Smooth muscle cell (in vitro differentiated cells): ENCODE data around the gene ACTRT3. TPM values are rescaled to one million over a fixed set of nuclear protein-coding genes. Genes with fewer than 3 reads are reported as not detected.

Source experiments
- DNase-seq: peaks from one replicate; lab custom pipeline; 2025; ENCODE audit not compliant: unreplicated experiment; lab: John Stamatoyannopoulos, UW
- H2AFZ ChIP-seq: fragments of 200-600 bp; sonication (generic); 2 replicates; pipeline ENCODE4 v1.6.0; 2016; ENCODE audit warnings: antibody characterized with exemption, low read depth, mild to moderate bottlenecking
- H3F3A ChIP-seq: fragments of 200-600 bp; sonication (generic); 2 replicates; pipeline ENCODE4 v1.6.0; 2017; ENCODE audit warnings: antibody characterized with exemption, low read depth
- H3K27ac ChIP-seq: fragments of 200-600 bp; sonication (generic); 2 replicates; pipeline ENCODE4 v1.5.1; 2016; ENCODE audit warnings: low read depth, mild to moderate bottlenecking
- H3K27me3 ChIP-seq: fragments of 200-600 bp; sonication (generic); 2 replicates; pipeline ENCODE4 v1.6.1; 2016; ENCODE audit warnings: low read depth, mild to moderate bottlenecking
- H3K36me3 ChIP-seq: fragments of 200-600 bp; sonication (generic); 2 replicates; pipeline ENCODE4 v1.5.1; 2016; ENCODE audit warnings: low read depth
- H3K4me1 ChIP-seq: fragments of 200-600 bp; sonication (generic); 2 replicates; pipeline ENCODE4 v1.5.1; 2016; ENCODE audit warnings: low read depth
- H3K4me2 ChIP-seq: fragments of 200-600 bp; sonication (generic); 2 replicates; pipeline ENCODE4 v1.6.0; 2016; ENCODE audit warnings: mild to moderate bottlenecking
- H3K4me3 ChIP-seq: fragments of 200-600 bp; sonication (generic); 2 replicates; pipeline ENCODE4 v1.5.1; 2016; ENCODE audit warnings: mild to moderate bottlenecking
- H3K79me2 ChIP-seq: fragments of 200-600 bp; sonication (generic); 2 replicates; pipeline ENCODE4 v1.6.0; 2016; ENCODE audit warnings: low read depth, mild to moderate bottlenecking
- H3K9ac ChIP-seq: fragments of 200-600 bp; sonication (generic); 2 replicates; pipeline ENCODE4 v1.6.0; 2016; ENCODE audit warnings: low read depth
- H3K9me3 ChIP-seq: fragments of 200-600 bp; sonication (generic); replicated peaks from 2 replicates; pipeline ENCODE4 v1.5.1; 2016; ENCODE audit warnings: low read depth
- H4K20me1 ChIP-seq: fragments of 200-600 bp; sonication (generic); 2 replicates; pipeline ENCODE4 v1.6.0; 2016; ENCODE audit warnings: low read depth
- CTCF ChIP-seq: fragments of 200-600 bp; sonication (generic); IDR thresholded peaks from 2 replicates; pipeline ENCODE4 v1.5.1; 2017; ENCODE audit warnings: borderline replicate concordance, mild to moderate bottlenecking, antibody characterized with exemption; ENCODE audit not compliant: insufficient read depth, poor library complexity, severe bottlenecking
- WGBS: methylation state at CpG from one replicate; pipeline ENCODE4 v1.1.7; 2016; ENCODE audit warnings: low lambda C conversion rate; 5-methylcytosine and 5-hydroxymethylcytosine counted together
- polyA plus RNA-seq: library from polyadenylated mRNA; unstranded; fragments of >200 nt; fragmentation: Nextera tagmentation; extraction: Ambion mirVana; gene quantifications from 2 replicates; pipeline ENCODE4 v1.2.1, GENCODE V29; 2016
- total RNA-seq: library from RNA; depleted of rRNA; stranded (reverse); fragments of >200 nt; gene quantifications from 2 replicates; pipeline ENCODE4 v1.2.3, GENCODE V29; 2014

The ACTRT3 gene
- total and polyA plus RNA-seq, 2 experiments from 2014 or later = 1.3 to 1.7 TPM

- H3K27ac ChIP-seq = peak overlapping the region; percentile 51
- peak overlapping the region; percentile 61 for H3K4me3 ChIP-seq
- H3F3A ChIP-seq = no peaks in the 10 kb centered on the region
- DNase-seq = no peak
- 23% methylated on average over 28 of the region's 29 CpGs for WGBS
- H2AFZ ChIP-seq = peak overlapping the region; percentile 81
- H3K27me3 ChIP-seq = no peaks in the 10 kb centered on the region
- no peaks in the 10 kb centered on the region for H3K36me3 ChIP-seq
- peak overlapping the region; percentile 58 for H3K9ac ChIP-seq
- TF ChIP-seq CTCF = no peak
- H3K4me1 ChIP-seq = peaks cover 6% of the 10 kb centered on the region
- H3K4me2 ChIP-seq = peak overlapping the region; percentile 85
- H3K79me2 ChIP-seq = no peaks in the 10 kb centered on the region
- no peaks in the 10 kb centered on the region for H4K20me1 ChIP-seq
- H3K9me3 ChIP-seq = peaks cover 11% of the 10 kb centered on the region
These were observed 42.4 kb upstream of the ACTRT3 start for GRCh38 chr3:169811631-169812331.

GRCh38 chr3:169809230-169809795 lies 40.0 kb upstream of the ACTRT3 start:
- H3K79me2 ChIP-seq = no peaks in the 10 kb centered on the region
- H3K9ac ChIP-seq = no peak overlapping the region
- H4K20me1 ChIP-seq = no peaks in the 10 kb centered on the region
- H3K27ac ChIP-seq = no peak overlapping the region
- 83% methylated on average over 2 of the region's 2 CpGs for WGBS
- no peaks in the 10 kb centered on the region for H3K9me3 ChIP-seq
- TF ChIP-seq CTCF = no peak
- H3K4me1 ChIP-seq = peaks cover 6% of the 10 kb centered on the region
- no peak overlapping the region for H2AFZ ChIP-seq
- H3K27me3 ChIP-seq = no peaks in the 10 kb centered on the region
- H3K4me3 ChIP-seq = no peak overlapping the region
- H3K36me3 ChIP-seq = no peaks in the 10 kb centered on the region
- H3F3A ChIP-seq = no peaks in the 10 kb centered on the region
- no peak for DNase-seq
- H3K4me2 ChIP-seq = no peak overlapping the region

- no peak overlapping the region for H2AFZ ChIP-seq
- WGBS = 98% methylated on average over 3 of the region's 3 CpGs
- H3K27me3 ChIP-seq = no peaks in the 10 kb centered on the region
- H3K36me3 ChIP-seq = no peaks in the 10 kb centered on the region
- H3K4me3 ChIP-seq = no peak overlapping the region
- H3F3A ChIP-seq = no peaks in the 10 kb centered on the region
- DNase-seq = no peak
- no peaks in the 10 kb centered on the region for H3K79me2 ChIP-seq
- H3K9me3 ChIP-seq = no peaks in the 10 kb centered on the region
- H3K9ac ChIP-seq = no peak overlapping the region
- H3K4me1 ChIP-seq = no peaks in the 10 kb centered on the region
- no peaks in the 10 kb centered on the region for H4K20me1 ChIP-seq
- TF ChIP-seq CTCF = no peak
- H3K27ac ChIP-seq = no peak overlapping the region
- no peak overlapping the region for H3K4me2 ChIP-seq
These were observed 35.3 kb upstream of the ACTRT3 start for GRCh38 chr3:169804681-169805080.

GRCh38 chr3:169792359-169792758 lies 23.0 kb upstream of the ACTRT3 start:
- no peak overlapping the region for H3K4me2 ChIP-seq
- no peak for TF ChIP-seq CTCF
- no peak overlapping the region for H2AFZ ChIP-seq
- H3F3A ChIP-seq = no peaks in the 10 kb centered on the region
- no peaks in the 10 kb centered on the region for H4K20me1 ChIP-seq
- no peaks in the 10 kb centered on the region for H3K27me3 ChIP-seq
- H3K4me3 ChIP-seq = no peak overlapping the region
- H3K9me3 ChIP-seq = no peaks in the 10 kb centered on the region
- no peak overlapping the region for H3K9ac ChIP-seq
- no peak overlapping the region for H3K27ac ChIP-seq
- DNase-seq = no peak
- 100% methylated on average over 1 of the region's 1 CpG for WGBS
- no peaks in the 10 kb centered on the region for H3K79me2 ChIP-seq
- H3K36me3 ChIP-seq = peaks cover 10% of the 10 kb centered on the region
- H3K4me1 ChIP-seq = no peaks in the 10 kb centered on the region
